Right hindlimb (tissue), 1 donor: ENCODE results near the gene DDX17.

Source experiments
- DNase-seq: peaks from one replicate; pipeline ENCODE4 v3.0.0-alpha.2; 2018

DDX17 gene

DNA sequence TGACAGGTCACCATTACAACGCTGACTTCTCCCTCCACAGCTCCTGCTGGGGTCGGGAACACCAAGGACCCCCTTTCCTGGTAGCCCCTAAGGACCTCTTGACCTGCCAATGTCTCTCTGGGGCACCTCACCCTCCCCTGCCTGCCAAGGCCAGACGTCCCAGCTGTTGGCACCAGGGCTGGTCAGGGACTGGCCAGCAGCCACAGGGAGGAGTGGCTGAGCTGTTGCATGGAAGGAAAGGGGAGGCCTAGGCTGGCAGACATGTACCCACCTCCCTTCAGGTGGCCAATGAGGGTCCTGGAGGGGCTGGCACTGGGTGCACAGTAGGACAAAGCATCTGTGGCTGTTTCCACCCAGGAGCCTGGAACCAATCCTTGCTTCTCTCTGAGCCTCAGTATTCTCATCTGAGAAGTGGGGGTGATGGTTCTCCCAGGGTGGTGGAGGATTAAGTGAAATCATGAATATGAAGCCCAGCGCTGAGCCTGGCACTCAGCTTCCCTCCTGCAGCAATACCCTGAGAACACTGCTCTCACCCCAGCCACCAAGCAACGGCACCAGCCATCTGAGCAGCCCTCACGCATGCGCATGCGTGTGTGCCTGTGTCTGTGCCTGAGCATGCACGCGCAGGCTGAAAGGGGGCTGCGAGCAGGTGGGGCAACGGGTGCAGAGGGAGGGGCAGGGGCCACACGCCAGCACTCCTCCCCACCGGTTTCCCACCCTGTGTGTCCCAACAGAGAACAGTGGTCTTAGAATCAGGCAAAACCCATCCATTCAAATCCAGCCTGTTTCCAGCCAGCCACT, 57.0 kb downstream of the DDX17 start:
- DNase-seq: no peak

DNA sequence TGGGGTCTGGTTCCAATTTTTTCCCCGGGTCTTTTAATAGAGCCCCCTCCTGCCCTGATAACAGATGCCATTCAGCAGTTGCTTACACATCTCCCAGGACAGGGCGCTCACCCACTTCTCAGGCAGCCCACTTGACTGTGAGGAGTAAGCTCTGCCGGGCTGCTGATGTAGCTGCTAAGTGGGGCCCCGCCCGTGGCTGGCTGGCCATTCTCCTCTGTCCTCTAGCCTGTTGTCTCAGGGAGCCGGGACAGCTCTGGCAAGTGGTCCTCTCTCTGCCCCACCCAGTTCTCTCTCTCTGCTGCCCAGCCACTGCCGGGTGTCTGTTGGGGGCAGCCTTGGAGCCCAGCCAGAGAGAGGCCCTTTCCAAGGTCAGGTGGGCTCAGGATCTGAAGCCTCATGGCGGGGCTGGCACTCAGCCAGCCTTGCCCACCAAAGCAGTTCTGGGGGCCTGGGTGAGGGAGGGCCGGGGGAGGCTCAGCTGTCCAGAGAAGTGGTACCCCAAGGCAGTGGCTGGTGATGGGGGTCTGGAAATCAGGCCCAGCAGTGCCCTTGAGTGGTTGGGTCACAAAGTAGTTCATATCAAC, 60.0 kb downstream of the DDX17 start:
- DNase-seq: no peak

GRCh38 chr22:38444783-38445182, 61.3 kb downstream of the DDX17 start:
- DNase-seq: no peak

DNA sequence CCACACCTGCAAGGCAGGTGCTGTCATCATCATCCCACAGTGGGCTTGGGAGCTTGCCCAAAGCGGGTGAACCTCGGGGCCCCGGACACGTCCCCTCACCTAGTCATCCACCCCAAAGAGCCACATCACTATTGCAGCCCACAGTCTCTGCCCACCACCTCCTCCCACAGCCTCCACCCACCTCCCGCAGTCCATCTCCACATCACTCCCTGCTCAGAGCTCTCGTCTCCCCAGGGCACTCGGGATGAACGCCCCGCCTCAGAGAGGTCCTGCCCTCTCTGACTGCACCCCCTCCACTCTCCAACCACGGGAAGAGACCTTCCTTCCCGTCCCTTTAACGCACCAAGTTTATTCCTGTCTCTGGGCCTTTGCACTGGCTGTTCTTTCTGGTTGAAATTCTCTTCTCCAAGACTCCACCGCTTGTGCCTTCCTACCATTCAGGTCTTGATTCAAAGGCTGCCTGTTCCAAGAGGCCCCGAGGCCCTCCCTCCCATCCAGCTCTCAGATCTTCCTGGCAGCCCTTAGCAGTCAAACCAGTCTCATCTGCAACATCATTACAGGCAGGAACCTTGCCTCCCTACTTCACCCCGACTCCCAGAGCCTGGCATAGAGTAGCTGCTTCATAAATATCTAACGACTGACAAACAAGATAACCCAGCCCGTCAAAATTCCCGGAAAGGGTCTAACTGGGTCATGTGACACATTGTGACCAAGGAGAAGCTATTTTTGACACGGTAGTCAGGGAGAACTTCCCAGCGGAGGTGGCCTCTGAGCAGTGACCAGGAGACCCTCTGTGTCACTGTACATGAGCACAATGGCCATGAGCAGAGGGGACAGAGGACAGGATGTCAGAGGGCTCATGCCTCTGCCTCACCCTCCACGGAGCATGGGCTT, 62.2 kb downstream of the DDX17 start:
- no peak for DNase-seq

DNA sequence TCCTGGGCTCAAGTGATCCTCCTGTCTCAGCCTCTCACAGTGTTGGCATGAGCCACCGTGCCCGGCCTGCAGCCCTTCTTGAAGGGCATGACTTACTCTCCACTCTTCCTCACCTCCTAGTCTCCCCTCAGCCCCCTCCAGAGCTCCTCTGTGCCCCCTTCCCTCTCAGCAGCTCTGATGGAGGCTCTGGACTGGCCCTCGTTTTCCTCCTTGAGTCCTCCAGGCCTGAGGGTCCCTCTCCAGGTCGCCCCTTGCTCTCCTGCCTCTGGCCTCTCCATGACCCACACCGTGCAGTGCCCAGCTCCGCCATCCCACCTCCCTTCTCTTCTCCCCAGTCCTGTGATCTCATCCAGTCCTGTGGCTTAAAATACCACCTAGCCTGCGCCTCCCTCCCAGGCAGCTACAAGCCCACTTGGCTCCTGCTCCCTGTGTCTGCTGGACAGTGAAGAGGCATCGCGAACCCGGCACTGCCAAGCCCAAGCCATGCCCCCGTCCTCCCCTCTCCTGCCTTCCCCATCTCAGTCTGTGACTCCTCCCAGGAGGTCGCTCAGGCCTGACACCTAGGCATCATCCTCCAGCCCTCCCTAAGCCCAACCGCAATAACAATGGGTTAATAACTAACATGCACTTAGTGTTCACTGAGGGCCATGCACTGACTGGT, 63.0 kb downstream of the DDX17 start:
- no peak for DNase-seq

- DNase-seq: no peak
These were observed 64.4 kb downstream of the DDX17 start for GRCh38 chr22:38441620-38442287.

GRCh38 chr22:38440747-38441350, 65.3 kb downstream of the DDX17 start:
- DNase-seq: no peak

DNA sequence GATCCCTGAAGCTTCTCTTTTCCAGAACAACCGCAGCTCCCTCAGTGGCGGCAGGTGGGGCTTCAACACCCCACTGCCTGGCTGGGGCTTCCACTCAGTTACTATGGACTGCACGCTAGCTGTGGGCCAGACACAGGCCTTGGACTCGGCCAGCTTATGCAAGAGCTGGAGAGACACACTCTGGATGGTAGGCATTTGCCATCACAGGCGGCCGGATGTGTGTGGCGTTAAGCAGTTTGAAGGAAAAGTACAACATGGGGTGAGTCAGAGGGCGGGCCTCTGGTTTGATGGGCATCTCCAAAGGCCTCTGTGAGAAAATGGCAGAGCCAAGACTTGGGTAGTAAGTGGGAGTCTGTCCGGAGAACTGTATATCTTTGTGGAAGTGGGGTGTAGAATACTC, 68.7 kb downstream of the DDX17 start:
- DNase-seq: no peak

GRCh38 chr22:38436629-38437395, 69.3 kb downstream of the DDX17 start:
- DNase-seq: no peak

- DNase-seq: no peak
These were observed 70.1 kb downstream of the DDX17 start for GRCh38 chr22:38435965-38436364.

DNA sequence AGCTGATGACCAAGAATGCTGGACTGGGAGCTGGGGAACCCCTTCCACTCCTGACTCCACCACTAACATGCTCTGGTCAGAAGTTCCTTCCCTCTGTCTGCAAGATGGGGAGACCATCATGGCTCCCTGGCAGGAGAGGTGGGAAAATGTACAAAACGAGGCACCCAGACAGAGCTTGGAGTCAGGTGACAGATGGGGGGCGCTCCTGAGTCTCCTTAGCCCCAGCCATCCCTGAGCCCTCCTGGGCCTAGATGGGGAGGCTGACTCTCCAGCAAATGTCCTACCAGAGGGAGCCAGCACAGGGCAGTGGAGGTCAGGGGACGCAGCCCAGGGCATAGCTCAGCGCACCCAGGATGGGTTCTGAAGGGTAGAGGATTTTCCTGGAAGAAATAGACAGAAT, 71.1 kb downstream of the DDX17 start:
- DNase-seq: no peak

GRCh38 chr22:38433871-38434270, 72.2 kb downstream of the DDX17 start:
- no peak for DNase-seq
